ENCODE results near the gene KNSTRN. TPM values are rescaled to one million over a fixed set of nuclear protein-coding genes. Genes with fewer than 3 reads are reported as not detected.

KNSTRN gene
- total RNA-seq, 1 donor from 2014 or later, result 28.4 TPM

DNA sequence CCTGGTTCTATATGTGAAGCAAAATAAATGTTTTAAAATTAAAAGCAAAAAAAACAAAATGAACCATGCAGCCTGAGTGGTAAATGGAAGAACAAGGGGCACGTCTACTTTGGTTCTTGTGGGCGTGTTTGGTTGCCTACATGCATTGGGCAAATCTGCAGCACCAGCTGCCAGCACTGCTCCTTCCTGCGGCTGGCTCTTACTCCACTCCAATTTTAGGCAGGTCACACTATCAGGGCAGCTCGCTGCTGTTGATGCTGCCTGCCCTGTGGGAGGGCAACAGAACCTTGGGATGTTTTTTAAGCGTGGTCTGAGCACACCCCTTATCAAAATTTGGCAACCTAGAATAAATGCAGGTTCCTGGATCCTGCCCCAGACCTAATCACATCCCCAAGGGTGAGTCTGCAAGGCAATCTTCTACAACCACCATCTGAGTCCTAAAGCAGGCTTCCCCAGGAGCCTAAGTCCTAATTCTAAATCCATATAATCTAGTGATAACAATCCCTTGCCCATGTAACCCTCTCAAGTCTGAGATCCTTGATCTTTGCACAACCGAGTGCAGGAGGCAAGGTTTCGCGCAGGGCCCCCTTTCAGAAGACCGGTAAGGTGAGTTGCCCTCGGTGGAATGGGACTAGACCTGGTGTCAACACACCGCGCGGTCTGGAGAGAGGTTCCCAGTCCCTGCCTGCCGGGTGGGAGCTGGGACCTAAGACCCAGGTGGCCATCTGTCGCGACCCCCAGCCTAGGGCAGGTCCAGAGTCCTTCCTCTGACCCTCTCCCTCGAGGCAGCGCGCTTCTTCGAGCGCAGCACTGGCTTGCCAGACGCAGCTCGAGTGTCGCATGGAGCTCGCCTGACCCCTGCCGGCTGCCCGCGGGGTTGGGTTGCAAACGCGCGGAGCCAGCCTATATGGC is 39.0 kb downstream of the KNSTRN start:
- DNase-seq (ENCODE audit: low spot score), result no peak
- Mint-ChIP-seq H3K4me3 (ENCODE audit: unreplicated experiment) (no peak overlapping the region), H3K27me3 (ENCODE audit: low read depth) (no peaks in the 10 kb centered on the region), H3K36me3 (ENCODE audit: low read depth) (peaks cover 8% of the 10 kb centered on the region), H3K27ac (ENCODE audit: unreplicated experiment) (no peak overlapping the region), H3K9me3 (ENCODE audit: low read depth) (no peaks in the 10 kb centered on the region), H3K4me1 (ENCODE audit: low read depth) (peaks cover 13% of the 10 kb centered on the region)
- TF ChIP-seq, protein P1, sequence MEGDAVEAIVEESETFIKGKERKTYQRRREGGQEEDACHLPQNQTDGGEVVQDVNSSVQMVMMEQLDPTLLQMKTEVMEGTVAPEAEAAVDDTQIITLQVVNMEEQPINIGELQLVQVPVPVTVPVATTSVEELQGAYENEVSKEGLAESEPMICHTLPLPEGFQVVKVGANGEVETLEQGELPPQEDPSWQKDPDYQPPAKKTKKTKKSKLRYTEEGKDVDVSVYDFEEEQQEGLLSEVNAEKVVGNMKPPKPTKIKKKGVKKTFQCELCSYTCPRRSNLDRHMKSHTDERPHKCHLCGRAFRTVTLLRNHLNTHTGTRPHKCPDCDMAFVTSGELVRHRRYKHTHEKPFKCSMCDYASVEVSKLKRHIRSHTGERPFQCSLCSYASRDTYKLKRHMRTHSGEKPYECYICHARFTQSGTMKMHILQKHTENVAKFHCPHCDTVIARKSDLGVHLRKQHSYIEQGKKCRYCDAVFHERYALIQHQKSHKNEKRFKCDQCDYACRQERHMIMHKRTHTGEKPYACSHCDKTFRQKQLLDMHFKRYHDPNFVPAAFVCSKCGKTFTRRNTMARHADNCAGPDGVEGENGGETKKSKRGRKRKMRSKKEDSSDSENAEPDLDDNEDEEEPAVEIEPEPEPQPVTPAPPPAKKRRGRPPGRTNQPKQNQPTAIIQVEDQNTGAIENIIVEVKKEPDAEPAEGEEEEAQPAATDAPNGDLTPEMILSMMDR (IDR thresholded peaks at IDR 0.05), result peak; percentile 89

DNA sequence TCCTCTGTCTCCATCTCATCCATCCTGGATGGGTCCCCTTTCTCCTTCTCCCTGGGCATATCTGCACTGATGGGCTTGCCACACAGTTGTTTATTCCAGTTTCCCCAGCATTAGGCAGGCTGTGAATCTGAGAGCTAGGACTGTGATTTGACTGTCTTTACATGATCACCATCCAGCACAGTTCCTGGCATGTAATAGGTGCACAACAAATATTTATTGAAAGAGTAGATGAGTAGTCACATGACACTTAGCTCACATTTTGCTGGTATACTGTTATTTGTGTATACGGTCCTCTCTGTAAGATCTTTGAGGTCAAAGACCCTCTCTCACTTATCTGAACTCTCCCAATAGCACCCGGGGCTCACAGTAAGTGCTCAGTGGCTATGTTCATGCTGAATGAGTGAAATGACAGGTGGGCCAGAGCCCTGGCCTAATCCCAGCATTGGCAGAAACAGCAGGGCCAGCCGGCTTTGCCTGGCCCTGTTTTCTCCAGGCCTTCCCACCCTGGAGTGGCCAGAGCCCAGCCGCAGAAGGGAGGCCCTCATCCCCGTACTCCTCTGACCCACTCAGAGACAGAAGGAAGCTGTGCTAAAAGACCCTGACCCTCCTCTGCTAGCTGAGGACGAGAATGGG is 42.1 kb downstream of the KNSTRN start:
- Mint-ChIP-seq H3K4me1 (ENCODE audit: low read depth) (peaks cover 13% of the 10 kb centered on the region), H3K27ac (ENCODE audit: unreplicated experiment) (no peak overlapping the region), H3K9me3 (ENCODE audit: low read depth) (no peaks in the 10 kb centered on the region), H3K36me3 (ENCODE audit: low read depth) (no peaks in the 10 kb centered on the region), H3K4me3 (ENCODE audit: unreplicated experiment) (no peak overlapping the region), H3K27me3 (ENCODE audit: low read depth) (peaks cover 11% of the 10 kb centered on the region)
- TF ChIP-seq, protein P1 (IDR thresholded peaks at IDR 0.05), result no peak
- no peak for DNase-seq (ENCODE audit: low spot score)

DNA sequence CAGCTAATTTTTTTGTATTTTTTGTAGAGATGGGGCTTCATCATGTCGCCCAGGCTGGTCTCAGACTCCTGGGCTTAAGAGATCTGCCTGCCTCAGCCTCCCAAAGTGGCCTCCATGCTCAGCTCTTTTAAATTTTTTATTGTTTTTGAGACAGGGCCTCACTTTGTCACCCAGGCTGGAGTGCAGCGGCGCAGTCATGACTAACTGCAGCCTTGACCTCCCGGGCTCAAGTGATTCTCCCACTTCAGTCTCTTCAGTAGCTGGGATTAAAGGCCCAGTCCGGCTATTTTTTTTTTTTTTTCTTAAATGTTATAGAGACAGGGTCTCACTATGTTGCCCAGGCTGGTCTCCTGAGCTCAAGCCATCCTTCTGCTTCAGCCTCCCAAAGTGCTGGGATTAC is 43.2 kb downstream of the KNSTRN start:
- Mint-ChIP-seq H3K36me3 (ENCODE audit: low read depth) (no peaks in the 10 kb centered on the region), H3K4me1 (ENCODE audit: low read depth) (peaks cover 13% of the 10 kb centered on the region), H3K4me3 (ENCODE audit: unreplicated experiment) (no peak overlapping the region), H3K27me3 (ENCODE audit: low read depth) (peaks cover 21% of the 10 kb centered on the region), H3K27ac (ENCODE audit: unreplicated experiment) (no peak overlapping the region), H3K9me3 (ENCODE audit: low read depth) (no peaks in the 10 kb centered on the region)
- no peak for DNase-seq (ENCODE audit: low spot score)
- TF ChIP-seq, protein P1 (IDR thresholded peaks at IDR 0.05), result no peak

DNA sequence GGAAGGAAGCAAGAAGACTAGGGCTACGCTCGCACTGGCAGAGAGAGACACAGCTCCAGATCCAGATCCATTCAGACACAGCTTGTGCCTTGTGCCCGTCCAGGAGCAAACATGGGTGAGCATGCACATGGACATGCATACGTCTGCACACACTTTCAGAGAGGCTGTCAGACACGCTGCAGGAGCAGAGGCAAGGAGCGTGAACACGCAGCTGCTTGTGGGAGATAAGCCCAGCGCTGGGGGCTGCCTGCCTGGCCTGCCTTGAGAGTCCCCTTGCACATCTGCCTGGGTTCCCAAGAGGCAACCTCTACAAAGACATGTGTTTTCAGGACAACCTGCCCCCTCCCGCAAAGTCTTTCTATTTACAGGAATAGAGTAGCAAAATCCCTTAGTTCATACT is 44.7 kb downstream of the KNSTRN start:
- DNase-seq (ENCODE audit: low spot score), result no peak

DNA sequence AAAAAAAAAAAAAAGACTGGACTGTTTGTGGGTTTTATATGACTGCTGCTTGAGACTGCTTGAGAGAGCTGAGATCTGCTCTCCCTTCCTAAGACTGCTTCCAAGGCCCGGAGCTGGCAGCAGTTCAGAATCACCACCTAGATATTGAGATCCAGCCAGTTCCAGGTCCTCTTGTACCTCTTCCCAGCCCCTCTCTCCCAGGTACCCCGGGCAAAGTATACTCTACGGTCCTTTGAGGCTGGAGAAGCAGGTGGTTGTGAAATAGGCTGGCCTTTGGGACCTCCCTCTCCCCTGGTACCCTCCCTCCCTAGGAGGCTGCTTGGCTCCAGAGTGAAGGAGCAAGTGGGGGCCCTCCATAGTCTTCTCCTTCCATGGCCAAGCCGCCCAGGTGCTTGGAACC is 45.7 kb downstream of the KNSTRN start:
- Mint-ChIP-seq H3K4me1 (ENCODE audit: low read depth) (no peaks in the 10 kb centered on the region), H3K27ac (ENCODE audit: unreplicated experiment) (no peak overlapping the region), H3K36me3 (ENCODE audit: low read depth) (no peaks in the 10 kb centered on the region), H3K27me3 (ENCODE audit: low read depth) (peaks cover 23% of the 10 kb centered on the region), H3K9me3 (ENCODE audit: low read depth) (no peaks in the 10 kb centered on the region), H3K4me3 (ENCODE audit: unreplicated experiment) (no peak overlapping the region)
- DNase-seq (ENCODE audit: low spot score), result no peak
- TF ChIP-seq, protein P1 (IDR thresholded peaks at IDR 0.05), result no peak

More for the DNA sequence above, 44.7 kb downstream of the KNSTRN start:
- H3K36me3 Mint-ChIP-seq (ENCODE audit: low read depth), result no peaks in the 10 kb centered on the region
- no peak overlapping the region for H3K4me3 Mint-ChIP-seq (ENCODE audit: unreplicated experiment)
- H3K4me1 Mint-ChIP-seq (ENCODE audit: low read depth), result no peaks in the 10 kb centered on the region
- TF ChIP-seq, protein P1 (IDR thresholded peaks at IDR 0.05), result no peak
- no peak overlapping the region for H3K27ac Mint-ChIP-seq (ENCODE audit: unreplicated experiment)
- H3K27me3 Mint-ChIP-seq (ENCODE audit: low read depth), result peaks cover 23% of the 10 kb centered on the region
- H3K9me3 Mint-ChIP-seq (ENCODE audit: low read depth), result no peaks in the 10 kb centered on the region

Data from chondrocyte (in vitro differentiated cells).